K562 (cell line): ENCODE results near the gene FRYL.

ENCODE experiments used
- ATF7 ChIP-seq: fragments of 450-650 bp; IDR thresholded peaks from 2 replicates; pipeline ENCODE4 v1.7.1; 2014; ENCODE audit warnings: mild to moderate bottlenecking, moderate library complexity
- EP300 ChIP-seq: IDR thresholded peaks from 2 replicates; pipeline ENCODE4 v1.6.1; 2012; ENCODE audit warnings: low read length, improper control_type of control experiment
- POLR2A ChIP-seq: fragments of 450-650 bp; conservative IDR thresholded peaks from 2 replicates; pipeline ENCODE4 v1.6.1; 2016
- RAD21 ChIP-seq, 2 experiments: fragments of 250-450 bp in 1 of 2; fragments of 450-650 bp in 1 of 2; sonication (Bioruptor Pico) in 1 of 2; formaldehyde crosslinking in 1 of 2; IDR thresholded peaks in 1 of 2; conservative IDR thresholded peaks in 1 of 2; 2 replicates each; pipeline versions ENCODE4 v1.4.0 to v1.8.0; 2020 to 2022; ENCODE audit warnings: mild to moderate bottlenecking in 2 of 2, moderate library complexity in 1 of 2
- SMARCB1 ChIP-seq: IDR thresholded peaks from 2 replicates; pipeline ENCODE4 v1.6.1; 2011; ENCODE audit warnings: improper control_type of control experiment, low read depth; ENCODE audit not compliant: insufficient read length
- ZNF589 ChIP-seq: fragments of 200-800 bp; sonication (Bioruptor generic); IDR thresholded peaks from 2 replicates; pipeline ENCODE4 v1.6.1; 2016; ENCODE audit warnings: low read depth, missing genetic modification characterization, missing compliant biosample characterization
- TF ChIP-seq, protein P1 (sequence below): sonication (generic); formaldehyde crosslinking; IDR thresholded peaks from 2 replicates; pipeline ENCODE4 v1.8.0; 2022; ENCODE audit warnings: missing genetic modification reagents, mild to moderate bottlenecking, borderline replicate concordance

DNA sequence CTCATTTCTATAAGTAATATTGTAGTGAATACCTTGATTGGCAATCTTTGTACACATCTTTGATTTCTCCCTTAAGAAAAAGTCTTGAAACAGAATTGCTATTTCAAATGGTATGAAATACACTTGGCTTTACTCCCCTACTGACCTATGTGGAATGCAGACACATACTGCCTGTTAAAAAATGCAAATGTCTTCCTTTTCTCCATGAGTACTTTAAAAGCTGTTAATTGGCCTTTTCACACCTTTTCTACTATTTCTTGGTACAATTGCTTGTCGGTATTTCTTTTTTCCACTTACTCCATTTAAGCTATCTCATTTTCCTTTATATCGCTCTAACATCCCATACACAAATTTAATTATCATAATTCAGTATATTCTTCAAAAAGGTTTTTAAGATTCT, 87.2 kb downstream of the FRYL start:
- no peak for TF ChIP-seq POLR2A
- no peak for TF ChIP-seq EP300
- no peak for TF ChIP-seq ZNF589 (CRISPR knock-in tag)
- TF ChIP-seq RAD21 (CRISPR knock-in tag; conservative IDR thresholded peaks at IDR 0.05 in 1 of 2, IDR thresholded peaks at IDR 0.05 in 1 of 2): no peak
- no peak for TF ChIP-seq SMARCB1
- TF ChIP-seq, protein P1, sequence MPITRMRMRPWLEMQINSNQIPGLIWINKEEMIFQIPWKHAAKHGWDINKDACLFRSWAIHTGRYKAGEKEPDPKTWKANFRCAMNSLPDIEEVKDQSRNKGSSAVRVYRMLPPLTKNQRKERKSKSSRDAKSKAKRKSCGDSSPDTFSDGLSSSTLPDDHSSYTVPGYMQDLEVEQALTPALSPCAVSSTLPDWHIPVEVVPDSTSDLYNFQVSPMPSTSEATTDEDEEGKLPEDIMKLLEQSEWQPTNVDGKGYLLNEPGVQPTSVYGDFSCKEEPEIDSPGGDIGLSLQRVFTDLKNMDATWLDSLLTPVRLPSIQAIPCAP (CRISPR knock-in tag): no peak
- TF ChIP-seq ATF7: no peak
